ENCODE measurements around the gene MBTD1. TPM values are rescaled to one million over a fixed set of nuclear protein-coding genes. Genes with fewer than 3 reads are reported as not detected.
A peak's percentile ranks its signal among the peaks of the same experiment; 100 is the strongest.

MBTD1 gene
- total and polyA plus RNA-seq, 9 of the 15 experiments (the other 6 are each of a cell fraction or from before 2014, with no cell fraction given), result 2.1 to 26.3 (median 13.3) TPM

DNA sequence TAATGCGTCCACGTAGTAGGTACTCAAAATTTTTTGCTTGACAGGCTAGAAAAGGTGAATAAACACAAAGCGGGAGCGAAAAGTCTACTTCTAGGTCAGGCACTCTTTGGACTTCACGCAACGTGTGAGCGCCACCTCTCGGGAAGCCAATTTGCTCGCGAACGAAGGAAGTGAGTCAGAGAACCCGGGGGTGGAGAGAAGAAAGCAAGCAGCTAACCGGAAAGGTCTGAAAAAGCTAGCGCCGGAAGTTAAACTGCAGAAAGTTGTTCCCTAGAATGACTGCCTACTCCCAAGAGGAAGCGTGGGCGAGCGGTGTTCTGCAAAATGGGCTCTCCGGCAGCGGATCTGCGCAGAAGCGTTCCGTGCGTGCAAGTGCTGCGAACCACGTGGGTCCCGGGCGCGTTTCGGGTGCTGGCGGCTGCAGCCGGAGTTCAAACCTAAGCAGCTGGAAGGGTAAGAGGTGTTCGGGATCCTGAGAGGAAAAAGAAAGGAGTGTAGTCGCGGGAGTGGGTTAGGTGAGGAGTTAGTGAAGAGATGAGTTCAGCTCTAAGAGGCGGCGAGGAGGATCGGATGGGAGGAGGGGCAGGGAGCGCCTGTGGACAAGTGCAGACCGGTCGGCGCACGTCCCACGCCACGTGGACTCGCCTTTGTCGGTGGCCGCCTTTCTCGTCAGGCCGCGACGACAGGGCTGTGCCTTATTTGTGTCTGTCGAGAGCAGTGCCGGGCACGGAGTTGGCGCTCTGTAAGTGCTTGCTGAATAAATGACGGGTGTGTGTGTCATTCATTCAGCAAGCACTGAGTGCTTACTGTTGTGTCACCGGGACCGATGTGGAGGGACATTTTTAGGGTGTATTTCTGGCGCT is 106.4 kb downstream of the MBTD1 start, which contains the start of gene NME1 (continued):
- TF ChIP-seq FUS (optimal IDR thresholded peaks at IDR 0.05; ENCODE audit: low read depth, low read length) (no peak), PRPF4 (IDR thresholded peaks at IDR 0.05; ENCODE audit: insufficient read depth, low read depth, low read length, poor library complexity, severe bottlenecking) (no peak), ZNF512 (tag; IDR thresholded peaks at IDR 0.05) (no peak), EHMT2 (IDR thresholded peaks at IDR 0.05) (peak; percentile 32; the same call in 1 of the 2 replicates), HES1 (IDR thresholded peaks at IDR 0.05; ENCODE audit: low read depth) (no peak), RBM17 (IDR thresholded peaks at IDR 0.05; ENCODE audit: borderline replicate concordance, low read depth, low read length) (no peak), PTRF (tag; IDR thresholded peaks at IDR 0.05) (no peak), BRF1 (IDR thresholded peaks at IDR 0.05; ENCODE audit: borderline replicate concordance, extremely low read depth, insufficient read length) (no peak), POLR2A (conservative IDR thresholded peaks at IDR 0.05) (peak; percentile 96), AFF4 (CRISPR knock-in tag; IDR thresholded peaks at IDR 0.05) (peak; percentile 92; the same call in 1 of the 2 replicates), ZZZ3 (IDR thresholded peaks at IDR 0.05) (peak; percentile 73)
- TF ChIP-seq, protein P1, sequence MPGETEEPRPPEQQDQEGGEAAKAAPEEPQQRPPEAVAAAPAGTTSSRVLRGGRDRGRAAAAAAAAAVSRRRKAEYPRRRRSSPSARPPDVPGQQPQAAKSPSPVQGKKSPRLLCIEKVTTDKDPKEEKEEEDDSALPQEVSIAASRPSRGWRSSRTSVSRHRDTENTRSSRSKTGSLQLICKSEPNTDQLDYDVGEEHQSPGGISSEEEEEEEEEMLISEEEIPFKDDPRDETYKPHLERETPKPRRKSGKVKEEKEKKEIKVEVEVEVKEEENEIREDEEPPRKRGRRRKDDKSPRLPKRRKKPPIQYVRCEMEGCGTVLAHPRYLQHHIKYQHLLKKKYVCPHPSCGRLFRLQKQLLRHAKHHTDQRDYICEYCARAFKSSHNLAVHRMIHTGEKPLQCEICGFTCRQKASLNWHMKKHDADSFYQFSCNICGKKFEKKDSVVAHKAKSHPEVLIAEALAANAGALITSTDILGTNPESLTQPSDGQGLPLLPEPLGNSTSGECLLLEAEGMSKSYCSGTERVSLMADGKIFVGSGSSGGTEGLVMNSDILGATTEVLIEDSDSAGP (CRISPR knock-in tag; IDR thresholded peaks at IDR 0.05), result peak; percentile 74; the same call in 1 of the 2 replicates
- TF ChIP-seq, protein P2, sequence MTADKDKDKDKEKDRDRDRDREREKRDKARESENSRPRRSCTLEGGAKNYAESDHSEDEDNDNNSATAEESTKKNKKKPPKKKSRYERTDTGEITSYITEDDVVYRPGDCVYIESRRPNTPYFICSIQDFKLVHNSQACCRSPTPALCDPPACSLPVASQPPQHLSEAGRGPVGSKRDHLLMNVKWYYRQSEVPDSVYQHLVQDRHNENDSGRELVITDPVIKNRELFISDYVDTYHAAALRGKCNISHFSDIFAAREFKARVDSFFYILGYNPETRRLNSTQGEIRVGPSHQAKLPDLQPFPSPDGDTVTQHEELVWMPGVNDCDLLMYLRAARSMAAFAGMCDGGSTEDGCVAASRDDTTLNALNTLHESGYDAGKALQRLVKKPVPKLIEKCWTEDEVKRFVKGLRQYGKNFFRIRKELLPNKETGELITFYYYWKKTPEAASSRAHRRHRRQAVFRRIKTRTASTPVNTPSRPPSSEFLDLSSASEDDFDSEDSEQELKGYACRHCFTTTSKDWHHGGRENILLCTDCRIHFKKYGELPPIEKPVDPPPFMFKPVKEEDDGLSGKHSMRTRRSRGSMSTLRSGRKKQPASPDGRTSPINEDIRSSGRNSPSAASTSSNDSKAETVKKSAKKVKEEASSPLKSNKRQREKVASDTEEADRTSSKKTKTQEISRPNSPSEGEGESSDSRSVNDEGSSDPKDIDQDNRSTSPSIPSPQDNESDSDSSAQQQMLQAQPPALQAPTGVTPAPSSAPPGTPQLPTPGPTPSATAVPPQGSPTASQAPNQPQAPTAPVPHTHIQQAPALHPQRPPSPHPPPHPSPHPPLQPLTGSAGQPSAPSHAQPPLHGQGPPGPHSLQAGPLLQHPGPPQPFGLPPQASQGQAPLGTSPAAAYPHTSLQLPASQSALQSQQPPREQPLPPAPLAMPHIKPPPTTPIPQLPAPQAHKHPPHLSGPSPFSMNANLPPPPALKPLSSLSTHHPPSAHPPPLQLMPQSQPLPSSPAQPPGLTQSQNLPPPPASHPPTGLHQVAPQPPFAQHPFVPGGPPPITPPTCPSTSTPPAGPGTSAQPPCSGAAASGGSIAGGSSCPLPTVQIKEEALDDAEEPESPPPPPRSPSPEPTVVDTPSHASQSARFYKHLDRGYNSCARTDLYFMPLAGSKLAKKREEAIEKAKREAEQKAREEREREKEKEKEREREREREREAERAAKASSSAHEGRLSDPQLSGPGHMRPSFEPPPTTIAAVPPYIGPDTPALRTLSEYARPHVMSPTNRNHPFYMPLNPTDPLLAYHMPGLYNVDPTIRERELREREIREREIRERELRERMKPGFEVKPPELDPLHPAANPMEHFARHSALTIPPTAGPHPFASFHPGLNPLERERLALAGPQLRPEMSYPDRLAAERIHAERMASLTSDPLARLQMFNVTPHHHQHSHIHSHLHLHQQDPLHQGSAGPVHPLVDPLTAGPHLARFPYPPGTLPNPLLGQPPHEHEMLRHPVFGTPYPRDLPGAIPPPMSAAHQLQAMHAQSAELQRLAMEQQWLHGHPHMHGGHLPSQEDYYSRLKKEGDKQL (CRISPR knock-in tag; IDR thresholded peaks at IDR 0.05; ENCODE audit: borderline replicate concordance), result 0 out of 2 replicates have a peak, but pooled peaks have one; percentile 80
